Endothelial cell of umbilical vein (primary cell): ENCODE results near the gene ADGB. TPM values are rescaled to one million over a fixed set of nuclear protein-coding genes. Genes with fewer than 3 reads are reported as not detected.

Source experiments
- BruUV-seq: library from RNA; stranded (reverse); fragments of 400-500 nt; replicated peaks from 2 replicates; lab custom pipeline; 2021; lab: Mats Ljungman, UMichigan
- CTCF ChIA-PET: fragments of 300-600, 350-600 bp; sonication (Branson Sonifier 250); formaldehyde crosslinking; loops from one replicate; lab custom pipeline; 2021; ENCODE audit warnings: antibody characterized with exemption, inconsistent platforms; lab: Charles Lee
- POLR2A ChIA-PET: fragments of 300-600, 350-600 bp; sonication (Branson Sonifier 250); formaldehyde crosslinking; loops from one replicate; lab custom pipeline; 2021; ENCODE audit warnings: antibody characterized with exemption, inconsistent platforms; lab: Charles Lee
- DNase-seq: peaks from one replicate; pipeline ENCODE4 v3.0.0-alpha.2; 2011; ENCODE audit warnings: low read depth, low spot score
- FAIRE-seq: peaks from 2 replicates; lab custom pipeline; 2011; peaks lifted over from hg19 to GRCh38; lab: Jason Lieb, UNC
- H2AFZ ChIP-seq: 2 replicates; pipeline ENCODE4 v1.6.0; 2012; ENCODE audit warnings: low read depth, low read length, control low read depth, inconsistent platforms
- H3K27ac ChIP-seq: 2 replicates; pipeline ENCODE4 v1.5.1; 2011; ENCODE audit warnings: low read depth, mild to moderate bottlenecking, control low read depth, low read length, moderate library complexity; ENCODE audit not compliant: insufficient read depth
- H3K27me3 ChIP-seq, 2 experiments: 2 replicates each; pipeline versions ENCODE4 v1.6.0 to v1.6.1; 2011; ENCODE audit warnings: low read length in 2 of 2, mixed read lengths in 1 of 2; ENCODE audit not compliant: control insufficient read depth in 2 of 2, insufficient read depth in 2 of 2
- H3K36me3 ChIP-seq, 2 experiments: 2 replicates in 1 of 2; 3 replicates in 1 of 2; pipeline ENCODE4 v1.5.1; 2011; ENCODE audit warnings: low read length in 2 of 2, mild to moderate bottlenecking in 1 of 2, moderate library complexity in 1 of 2; ENCODE audit not compliant: control insufficient read depth in 2 of 2, insufficient read depth in 2 of 2; ENCODE audit errors: extremely low read depth in 1 of 2
- H3K4me1 ChIP-seq: 3 replicates; pipeline ENCODE4 v1.5.1; 2011; ENCODE audit warnings: mild to moderate bottlenecking, low read length; ENCODE audit not compliant: control insufficient read depth, insufficient read depth; ENCODE audit errors: extremely low read depth
- H3K4me2 ChIP-seq: 2 replicates; pipeline ENCODE4 v1.6.1; 2011; ENCODE audit warnings: low read length, control low read depth, mixed read lengths; ENCODE audit not compliant: insufficient read depth
- H3K4me3 ChIP-seq, 3 experiments: fragments of 200-600 bp in 1 of 3; sonication (generic), shearing (Covaris generic) in 1 of 3; replicated peaks in 1 of 3; 2 replicates each; pipeline ENCODE4 v1.5.1; 2011 to 2016; ENCODE audit warnings: control low read depth in 3 of 3, low read length in 3 of 3, mild to moderate bottlenecking in 2 of 3, inconsistent platforms in 1 of 3, low read depth in 1 of 3, moderate library complexity in 1 of 3; ENCODE audit not compliant: insufficient read depth in 1 of 3
- H3K79me2 ChIP-seq: 2 replicates; pipeline ENCODE4 v1.6.0; 2012; ENCODE audit warnings: low read length, inconsistent platforms; ENCODE audit not compliant: control insufficient read depth, insufficient read depth
- H3K9ac ChIP-seq: replicated peaks from 2 replicates; pipeline ENCODE3; 2011; ENCODE audit warnings: low read length, control low read depth; ENCODE audit not compliant: insufficient read depth; ENCODE audit errors: extremely low read depth
- H3K9me1 ChIP-seq: replicated peaks from 3 replicates; pipeline ENCODE4 v1.6.0; 2011; ENCODE audit warnings: mild to moderate bottlenecking, low read length; ENCODE audit not compliant: control insufficient read depth, insufficient read depth; ENCODE audit errors: extremely low read depth
- H3K9me3 ChIP-seq: replicated peaks from 2 replicates; pipeline ENCODE4 v1.5.1; 2012; ENCODE audit warnings: low read length, inconsistent platforms; ENCODE audit not compliant: control insufficient read depth, insufficient read depth
- H4K20me1 ChIP-seq: replicated peaks from 2 replicates; pipeline ENCODE3; 2011; ENCODE audit warnings: mild to moderate bottlenecking, low read length; ENCODE audit not compliant: control insufficient read depth, insufficient read depth; ENCODE audit errors: extremely low read depth
- EZH2 ChIP-seq: IDR thresholded peaks from 2 replicates; pipeline ENCODE4 v1.6.1; 2012; ENCODE audit warnings: borderline replicate concordance, low read depth, mild to moderate bottlenecking, moderate library complexity, low read length, inconsistent platforms; ENCODE audit not compliant: severe bottlenecking
- FOS ChIP-seq: IDR thresholded peaks from 2 replicates; pipeline ENCODE4 v1.6.1; 2011; ENCODE audit warnings: mild to moderate bottlenecking, low read length, moderate library complexity, borderline replicate concordance; ENCODE audit not compliant: insufficient read depth
- GATA2 ChIP-seq: IDR thresholded peaks from 2 replicates; pipeline ENCODE4 v1.7.0; 2011; ENCODE audit warnings: low read depth, mild to moderate bottlenecking, moderate library complexity, mixed read lengths, low read length; ENCODE audit not compliant: insufficient read length, insufficient read depth
- JUN ChIP-seq: IDR thresholded peaks from 2 replicates; pipeline ENCODE4 v1.6.1; 2011; ENCODE audit warnings: borderline replicate concordance, low read depth; ENCODE audit not compliant: insufficient read length, insufficient read depth
- MYC ChIP-seq: IDR thresholded peaks from one replicate; pipeline ENCODE4 v1.6.1; 2011; ENCODE audit warnings: mild to moderate bottlenecking, low read depth, low read length
- POLR2A ChIP-seq: IDR thresholded peaks from 2 replicates; pipeline ENCODE4 v1.6.1; 2012; ENCODE audit warnings: low read depth, mild to moderate bottlenecking, control low read depth, low read length
- POLR2AphosphoS5 ChIP-seq: IDR thresholded peaks from 2 replicates; pipeline ENCODE4 v1.6.1; 2012; ENCODE audit warnings: low read depth, mild to moderate bottlenecking, control low read depth, low read length, moderate library complexity; ENCODE audit not compliant: insufficient read depth
- dilution Hi-C: fragments of 300-500 bp; cut with MboI; formaldehyde crosslinking; loops from one replicate; pipeline ENCODE4 v1.15.0; 2019; ENCODE audit warnings: low sequenced_read_pairs; ENCODE audit not compliant: extremely low pct_ligation_motif_present
- intact Hi-C: fragments of 100-400 bp; cut with micrococcal nuclease; formaldehyde crosslinking; loops from one replicate; pipeline ENCODE4 v1.10.0; 2022
- polyA plus RNA-seq, 4 experiments: library from polyadenylated mRNA; depleted of rRNA in 3 of 4; stranded (reverse) in 3 of 4; unstranded in 1 of 4; fragments of >200 nt; gene quantifications; 2 replicates each; pipeline versions ENCODE4 v1.2.1 to v1.2.3, GENCODE V29; 2011 to 2012; ENCODE audit warnings: missing spikeins in 1 of 4
- total RNA-seq: library from RNA; stranded (reverse); gene quantifications from 2 replicates; pipeline ENCODE4 v1.2.3, GENCODE V29; 2021
- TF ChIP-seq, protein P1 (sequence below): IDR thresholded peaks from 2 replicates; pipeline ENCODE4 v1.6.1; 2011; ENCODE audit not compliant: insufficient read depth, insufficient read length
- TF ChIP-seq, protein P2 (sequence below), 2 donors: IDR thresholded peaks; 1 replicate in 1 of 2; 2 replicates in 1 of 2; pipeline ENCODE4 v1.5.1; 2011; ENCODE audit warnings: low read length in 2 of 2, mild to moderate bottlenecking in 2 of 2, moderate library complexity in 2 of 2, control low read depth in 1 of 2, inconsistent platforms in 1 of 2, low read depth in 1 of 2; ENCODE audit not compliant: insufficient read depth in 1 of 2; ENCODE audit errors: extremely low read depth in 1 of 2

The ADGB gene
- total and polyA plus RNA-seq, 2 donors (not counting 3 experiments of a cell fraction or from before 2014, with no cell fraction given) = not detected

- Histone ChIP-seq H3K9ac (no peak overlapping the region), H3K9me3 (no peaks in the 10 kb centered on the region), H3K79me2 (peaks cover 71% of the 10 kb centered on the region), H3K36me3 (peaks cover 6 to 16% of the 10 kb centered on the region in 2 experiments), H3K27me3 (no peaks in the 10 kb centered on the region), H2AFZ (no peak overlapping the region), H3K4me3 (no peak overlapping the region), H3K4me1 (peaks cover 19% of the 10 kb centered on the region), H3K27ac (no peak overlapping the region), H3K9me1 (no peaks in the 10 kb centered on the region), H3K4me2 (no peak overlapping the region), H4K20me1 (peaks cover 3% of the 10 kb centered on the region)
- TF ChIP-seq, protein P1, sequence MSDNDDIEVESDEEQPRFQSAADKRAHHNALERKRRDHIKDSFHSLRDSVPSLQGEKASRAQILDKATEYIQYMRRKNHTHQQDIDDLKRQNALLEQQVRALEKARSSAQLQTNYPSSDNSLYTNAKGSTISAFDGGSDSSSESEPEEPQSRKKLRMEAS = no peak
- TF ChIP-seq EZH2 = no peak
- no peak for TF ChIP-seq POLR2A
- TF ChIP-seq MYC = no peak
- TF ChIP-seq POLR2AphosphoS5 = no peak
- TF ChIP-seq FOS = no peak
- TF ChIP-seq JUN = no peak
- TF ChIP-seq GATA2 = no peak
- TF ChIP-seq, protein P2, sequence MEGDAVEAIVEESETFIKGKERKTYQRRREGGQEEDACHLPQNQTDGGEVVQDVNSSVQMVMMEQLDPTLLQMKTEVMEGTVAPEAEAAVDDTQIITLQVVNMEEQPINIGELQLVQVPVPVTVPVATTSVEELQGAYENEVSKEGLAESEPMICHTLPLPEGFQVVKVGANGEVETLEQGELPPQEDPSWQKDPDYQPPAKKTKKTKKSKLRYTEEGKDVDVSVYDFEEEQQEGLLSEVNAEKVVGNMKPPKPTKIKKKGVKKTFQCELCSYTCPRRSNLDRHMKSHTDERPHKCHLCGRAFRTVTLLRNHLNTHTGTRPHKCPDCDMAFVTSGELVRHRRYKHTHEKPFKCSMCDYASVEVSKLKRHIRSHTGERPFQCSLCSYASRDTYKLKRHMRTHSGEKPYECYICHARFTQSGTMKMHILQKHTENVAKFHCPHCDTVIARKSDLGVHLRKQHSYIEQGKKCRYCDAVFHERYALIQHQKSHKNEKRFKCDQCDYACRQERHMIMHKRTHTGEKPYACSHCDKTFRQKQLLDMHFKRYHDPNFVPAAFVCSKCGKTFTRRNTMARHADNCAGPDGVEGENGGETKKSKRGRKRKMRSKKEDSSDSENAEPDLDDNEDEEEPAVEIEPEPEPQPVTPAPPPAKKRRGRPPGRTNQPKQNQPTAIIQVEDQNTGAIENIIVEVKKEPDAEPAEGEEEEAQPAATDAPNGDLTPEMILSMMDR (IDR thresholded peaks at IDR 0.05; ENCODE audit: extremely low read depth in 1 of 2, insufficient read depth in 1 of 2, low read depth in 1 of 2, low read length in 2 of 2) = no peak
- intact Hi-C loops (no loop called here), dilution Hi-C loops (no loop called here)
- BruUV-seq = no TSS peak
- DNase-seq (no peak), FAIRE-seq (no peak)
- ChIA-PET CTCF (interaction anchor here (0.6 kb wide), 1 partner anchor 622 kb away, joined by 3 read pairs; no protein-coding TSS in a partner anchor), POLR2A (no interaction called here)
Observed at GRCh38 chr6:146550911-146551310, 47.9 kb upstream of the ADGB start.
